Activated CD8-positive, alpha-beta T cell treated with anti-CD3 and anti-CD28 coated beads for 36 hours (primary cell): ENCODE results near the gene DNTTIP2. TPM values are rescaled to one million over a fixed set of nuclear protein-coding genes. Genes with fewer than 3 reads are reported as not detected.

Experiments used
- ATAC-seq: fragments of 200-7000 bp; cut with Tn5 transposase; one replicate; pipeline ENCODE4 v1.10.0; 2021; ENCODE audit warnings: mild to moderate bottlenecking, moderate library complexity
- CTCF ChIA-PET: fragments of 350-600 bp; sonication (Branson Sonifier 250); formaldehyde crosslinking; loops from one replicate; lab custom pipeline; 2021; ENCODE audit warnings: antibody characterized with exemption; lab: Charles Lee
- POLR2A ChIA-PET: fragments of 350-600 bp; sonication (Branson Sonifier 250); formaldehyde crosslinking; loops from one replicate; lab custom pipeline; 2021; ENCODE audit warnings: antibody characterized with exemption; lab: Charles Lee
- DNase-seq: peaks from one replicate; pipeline ENCODE4 v3.0.0-alpha.2; 2020
- H3K27ac Mint-ChIP-seq: one replicate; pipeline ENCODE4 v1.8.0; 2021; ENCODE audit warnings: mild to moderate bottlenecking, mixed read lengths
- H3K27me3 Mint-ChIP-seq: one replicate; pipeline ENCODE4 v1.8.0; 2021; ENCODE audit warnings: mixed read lengths
- H3K36me3 Mint-ChIP-seq: one replicate; pipeline ENCODE4 v1.8.0; 2021; ENCODE audit warnings: low read depth, mixed read lengths
- H3K4me1 Mint-ChIP-seq: one replicate; pipeline ENCODE4 v1.8.0; 2021; ENCODE audit warnings: low read depth, mixed read lengths
- H3K4me3 Mint-ChIP-seq: one replicate; pipeline ENCODE4 v1.8.0; 2021; ENCODE audit warnings: mild to moderate bottlenecking, moderate library complexity, mixed read lengths
- H3K9me3 Mint-ChIP-seq: one replicate; pipeline ENCODE4 v1.8.0; 2021; ENCODE audit warnings: mixed read lengths
- CTCF ChIP-seq: fragments of 200-600 bp; IDR thresholded peaks from one replicate; pipeline ENCODE4 v1.8.0; 2022; ENCODE audit warnings: antibody characterized with exemption, mild to moderate bottlenecking
- intact Hi-C: fragments of 100-400 bp; cut with micrococcal nuclease; formaldehyde crosslinking; loops from one replicate; pipeline ENCODE4 v1.10.0; 2022
- microRNA-seq: library from miRNA; unstranded; fragments of <30 nt; microRNA quantifications from one replicate; pipeline ENCODE4 v1.2.0, GENCODE V29; 2022; ENCODE audit warnings: borderline microRNAs expressed, borderline replicate concordance
- total RNA-seq, 2 experiments: library from RNA; stranded (reverse); gene quantifications; one replicate each; pipeline ENCODE4 v1.2.3, GENCODE V29; 2021

The DNTTIP2 gene
- total RNA-seq, 2 experiments from 2014 or later = 81.7 to 82.2 TPM

DNA sequence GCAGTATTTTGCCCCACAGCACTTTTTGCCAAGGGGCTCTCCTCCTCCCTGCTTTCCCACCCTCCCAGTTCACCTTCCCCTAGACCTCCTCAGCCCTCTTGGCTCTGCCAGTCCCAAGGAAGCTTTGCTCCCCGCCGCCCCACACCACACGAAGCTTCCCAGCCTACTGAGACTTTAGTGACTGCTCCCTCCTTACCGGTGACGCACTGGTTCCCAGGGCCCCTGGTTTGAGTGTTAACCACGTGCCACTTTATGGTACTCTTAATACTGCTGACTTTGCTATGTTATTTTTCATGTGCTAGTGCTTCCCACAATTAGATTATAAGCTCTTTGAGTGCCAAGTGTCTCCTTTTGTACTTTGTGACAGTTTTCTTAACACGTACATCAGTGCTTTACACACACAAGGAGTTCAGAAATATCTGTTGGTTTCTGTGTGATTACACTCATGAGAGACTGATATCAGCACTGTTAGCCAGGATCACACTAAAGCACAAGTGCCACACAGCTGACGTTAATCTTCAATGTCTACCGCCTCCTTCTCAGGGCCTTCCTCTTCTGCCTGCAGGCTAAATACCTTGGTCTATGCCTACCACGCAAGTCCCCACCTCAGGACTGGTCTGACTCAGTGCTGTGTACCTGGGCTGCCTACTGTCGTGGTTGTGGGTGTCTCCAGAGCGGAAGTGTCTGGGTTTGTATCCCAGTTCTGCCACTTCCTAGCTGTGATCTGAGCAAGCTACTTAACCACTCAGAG, 61.0 kb downstream of the DNTTIP2 start:
- Mint-ChIP-seq H3K27ac (no peak overlapping the region), H3K9me3 (no peaks in the 10 kb centered on the region), H3K36me3 (no peaks in the 10 kb centered on the region), H3K27me3 (no peaks in the 10 kb centered on the region), H3K4me1 (peaks cover 17% of the 10 kb centered on the region), H3K4me3 (no peak overlapping the region)
- POLR2A ChIA-PET = interaction anchor here (2.7 kb wide), 1 partner anchor 188 kb away, joined by 10 read pairs; no protein-coding TSS in a partner anchor
- CTCF ChIA-PET = interaction anchor here (1.0 to 11.0 kb wide), 7 partner anchors 26 to 513 kb away, joined by 3 to 293 read pairs (median 4); no protein-coding TSS in a partner anchor
- intact Hi-C loops = loop anchor here (10.0 kb wide), 1 partner anchor 383 kb away; no protein-coding TSS in a partner anchor
- ATAC-seq = peak; percentile 77
- DNase-seq = peak; percentile 51
- no peak for TF ChIP-seq CTCF

DNA sequence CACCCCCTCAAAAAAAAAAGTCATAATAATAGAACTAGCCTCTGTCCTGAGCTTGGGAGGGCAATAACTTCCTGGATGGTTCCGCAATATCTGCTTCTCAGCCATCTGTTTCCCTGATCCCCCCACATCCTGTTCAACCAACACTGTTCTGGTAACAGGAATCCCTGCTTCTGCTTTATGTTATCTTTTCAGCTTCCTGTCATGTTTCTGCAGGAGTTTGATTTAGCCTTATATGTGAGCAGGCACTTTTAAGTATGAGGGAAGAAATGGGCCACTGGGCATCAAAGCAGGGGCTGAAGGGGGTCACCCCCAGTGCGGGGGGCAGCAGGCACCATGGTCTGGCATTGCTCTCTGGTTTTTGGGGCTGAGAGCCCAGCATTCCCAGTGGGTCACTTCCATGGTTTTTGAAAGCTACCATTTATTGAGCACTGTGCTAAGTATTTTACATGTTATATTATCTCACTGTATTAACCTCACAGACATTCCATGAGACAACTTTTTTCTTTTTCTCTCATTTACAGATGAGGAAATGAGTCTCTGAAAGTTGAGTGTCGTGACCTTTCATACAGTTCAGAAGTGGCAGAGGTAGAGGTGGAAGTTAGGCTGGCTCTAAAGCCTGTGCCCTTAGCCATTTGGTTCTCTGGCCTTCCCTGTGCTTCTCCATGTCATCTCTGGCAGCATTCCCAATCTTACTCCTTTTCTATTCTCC, 61.9 kb downstream of the DNTTIP2 start:
- no peak for TF ChIP-seq CTCF
- no peak for DNase-seq
- Mint-ChIP-seq H3K9me3 (no peaks in the 10 kb centered on the region), H3K4me1 (peaks cover 17% of the 10 kb centered on the region), H3K4me3 (no peak overlapping the region), H3K27me3 (no peaks in the 10 kb centered on the region), H3K27ac (no peak overlapping the region), H3K36me3 (no peaks in the 10 kb centered on the region)
- no peak for ATAC-seq
- ChIA-PET POLR2A (interaction anchor here (2.7 kb wide), 1 partner anchor 187 kb away, joined by 10 read pairs; no protein-coding TSS in a partner anchor), CTCF (interaction anchor here (0.6 to 11.0 kb wide), 12 partner anchors 17 to 513 kb away, joined by 3 to 293 read pairs (median 3); no protein-coding TSS in a partner anchor)
- intact Hi-C loops = loop anchor here (10.0 kb wide), 1 partner anchor 382 kb away; no protein-coding TSS in a partner anchor

Small RNAs within 50 kb of the gene (microRNA-seq; reads per million reads assigned to microRNA genes)
- gene MIR760 = 63.9 reads per million, percentile 63 among the genes with 10 or more reads in this experiment

Other genes starting within 250 kb of the DNTTIP2 start
- gene BCAR3, start 197.4 kb downstream of the DNTTIP2 start, total RNA-seq = under 1 TPM; 0.51 to 0.70 TPM
- gene GCLM, start 30.2 kb upstream of the DNTTIP2 start, total RNA-seq = 10 to 100 TPM; 25.3 to 26.4 TPM
- gene ABCA4, start 241.9 kb upstream of the DNTTIP2 start, total RNA-seq = not detected